ENCODE data around the gene DOCK2.
"Not testable (repeated sequence)": the region's sequence is repeated elsewhere in the genome, so short reads cannot be mapped to it uniquely, and the experiment has no call there.

The DOCK2 gene

GRCh38 chr5:169811680-169812079 lies 174.6 kb downstream of the DOCK2 start:
- no peak for DNase-seq (ENCODE audit: low read depth in 4 of 4, low spot score in 1 of 4)

GRCh38 chr5:169812786-169813185 lies 175.7 kb downstream of the DOCK2 start:
- DNase-seq (ENCODE audit: low read depth in 4 of 4, low spot score in 1 of 4), result no peak

- no peak for DNase-seq (ENCODE audit: low read depth in 4 of 4, low spot score in 1 of 4)
These were observed 177.0 kb downstream of the DOCK2 start for GRCh38 chr5:169814045-169814444.

- no peak for DNase-seq (ENCODE audit: low read depth in 4 of 4, low spot score in 1 of 4)
These were observed 177.4 kb downstream of the DOCK2 start for GRCh38 chr5:169814522-169814921.

- no peak for DNase-seq (ENCODE audit: low read depth in 4 of 4, low spot score in 1 of 4)
These were observed 180.0 kb downstream of the DOCK2 start for GRCh38 chr5:169817031-169817430.

- no peak for DNase-seq (ENCODE audit: low read depth in 4 of 4, low spot score in 1 of 4)
These were observed 189.5 kb downstream of the DOCK2 start for GRCh38 chr5:169826618-169827017.

GRCh38 chr5:169827769-169828168 lies 190.7 kb downstream of the DOCK2 start:
- no peak for DNase-seq (ENCODE audit: low read depth in 4 of 4, low spot score in 1 of 4)

- DNase-seq (ENCODE audit: low read depth in 4 of 4, low spot score in 1 of 4), result no peak
These were observed 191.3 kb downstream of the DOCK2 start for GRCh38 chr5:169828385-169828784.

- DNase-seq (ENCODE audit: low read depth in 4 of 4, low spot score in 1 of 4), result no peak
These were observed 194.3 kb downstream of the DOCK2 start for GRCh38 chr5:169831331-169831730.

- no peak for DNase-seq (ENCODE audit: low read depth in 4 of 4, low spot score in 1 of 4)
These were observed 195.2 kb downstream of the DOCK2 start for GRCh38 chr5:169832304-169832703.

- DNase-seq (ENCODE audit: low read depth in 4 of 4, low spot score in 1 of 4), result no peak
These were observed 195.8 kb downstream of the DOCK2 start for GRCh38 chr5:169832845-169833244.

- DNase-seq (ENCODE audit: low read depth in 4 of 4, low spot score in 1 of 4), result not testable (repeated sequence)
These were observed 196.7 kb downstream of the DOCK2 start for GRCh38 chr5:169833681-169834292.

- not testable (repeated sequence) for DNase-seq (ENCODE audit: low read depth in 4 of 4, low spot score in 1 of 4)
These were observed 197.5 kb downstream of the DOCK2 start for GRCh38 chr5:169834540-169834939.

- no peak for DNase-seq (ENCODE audit: low read depth in 4 of 4, low spot score in 1 of 4)
These were observed 199.9 kb downstream of the DOCK2 start for GRCh38 chr5:169836835-169837536.

- DNase-seq (ENCODE audit: low read depth in 4 of 4, low spot score in 1 of 4), result no peak
These were observed 200.6 kb downstream of the DOCK2 start for GRCh38 chr5:169837686-169838085.

GRCh38 chr5:169838688-169839087 lies 201.6 kb downstream of the DOCK2 start:
- DNase-seq (ENCODE audit: low read depth in 4 of 4, low spot score in 1 of 4), result no peak

GRCh38 chr5:169840405-169840804 lies 203.3 kb downstream of the DOCK2 start:
- no peak for DNase-seq (ENCODE audit: low read depth in 4 of 4, low spot score in 1 of 4)

GRCh38 chr5:169842699-169843098 lies 205.6 kb downstream of the DOCK2 start:
- no peak for DNase-seq (ENCODE audit: low read depth in 4 of 4, low spot score in 1 of 4)

GRCh38 chr5:169847519-169847918 lies 210.4 kb downstream of the DOCK2 start:
- no peak for DNase-seq (ENCODE audit: low read depth in 4 of 4, low spot score in 1 of 4)

- no peak for DNase-seq (ENCODE audit: low read depth in 4 of 4, low spot score in 1 of 4)
These were observed 211.2 kb downstream of the DOCK2 start for GRCh38 chr5:169848271-169848670.

GRCh38 chr5:169848792-169849191 lies 211.7 kb downstream of the DOCK2 start:
- DNase-seq (ENCODE audit: low read depth in 4 of 4, low spot score in 1 of 4), result no peak

GRCh38 chr5:169850409-169850808 lies 213.3 kb downstream of the DOCK2 start:
- no peak for DNase-seq (ENCODE audit: low read depth in 4 of 4, low spot score in 1 of 4)

GRCh38 chr5:169851321-169851850 lies 214.3 kb downstream of the DOCK2 start:
- no peak for DNase-seq (ENCODE audit: low read depth in 4 of 4, low spot score in 1 of 4)

All from stimulated activated CD4-positive, alpha-beta T cell treated with anti-CD3 and anti-CD28 coated beads, Interleukin-1b, Interleukin-23, amount 100 ng/mL, for 24 hours (primary cell).